Nephron progenitor cell (in vitro differentiated cells): ENCODE results near the gene DRAP1.

Experiments
- DNase-seq: peaks from one replicate; pipeline ENCODE4 v3.0.0; 2021
- H3K27ac Mint-ChIP-seq: 2 replicates; pipeline ENCODE4 v1.8.0; 2021; ENCODE audit warnings: mild to moderate bottlenecking, moderate library complexity, mixed read lengths
- H3K27me3 Mint-ChIP-seq: 2 replicates; pipeline ENCODE4 v1.8.0; 2021; ENCODE audit warnings: mild to moderate bottlenecking, low read depth, mixed read lengths; ENCODE audit not compliant: poor library complexity
- H3K36me3 Mint-ChIP-seq: 2 replicates; pipeline ENCODE4 v1.8.0; 2021; ENCODE audit warnings: low read depth, mixed read lengths
- H3K4me1 Mint-ChIP-seq: 2 replicates; pipeline ENCODE4 v1.8.0; 2021; ENCODE audit warnings: mixed read lengths
- H3K4me3 Mint-ChIP-seq: 2 replicates; pipeline ENCODE4 v1.8.0; 2021; ENCODE audit warnings: mild to moderate bottlenecking, moderate library complexity, mixed read lengths
- H3K9me3 Mint-ChIP-seq: 2 replicates; pipeline ENCODE4 v1.8.0; 2021; ENCODE audit warnings: mild to moderate bottlenecking, moderate library complexity, mixed read lengths
- CTCF ChIP-seq: fragments of 200-600 bp; sonication (generic); IDR thresholded peaks from 2 replicates; pipeline ENCODE4 v1.5.0; 2021; ENCODE audit warnings: antibody characterized with exemption

The DRAP1 gene

GRCh38 chr11:65921876-65922275 is 2.6 kb downstream of the DRAP1 start:
- DNase-seq = no peak
- Mint-ChIP-seq H3K4me1 (peaks cover 14% of the 10 kb centered on the region), H3K27ac (no peak overlapping the region), H3K27me3 (no peaks in the 10 kb centered on the region), H3K4me3 (no peak overlapping the region), H3K36me3 (peaks cover 23% of the 10 kb centered on the region), H3K9me3 (no peaks in the 10 kb centered on the region)
- TF ChIP-seq CTCF = no peak

GRCh38 chr11:65922565-65922964 is 3.3 kb downstream of the DRAP1 start:
- Mint-ChIP-seq H3K27me3 (no peaks in the 10 kb centered on the region), H3K4me3 (no peak overlapping the region), H3K27ac (peak overlapping the region; percentile 57), H3K9me3 (no peaks in the 10 kb centered on the region), H3K36me3 (peaks cover 19% of the 10 kb centered on the region), H3K4me1 (peaks cover 9% of the 10 kb centered on the region)
- no peak for DNase-seq
- no peak for TF ChIP-seq CTCF

- no peak overlapping the region for H3K4me3 Mint-ChIP-seq
Observed at GRCh38 chr11:65925397-65925796, 6.2 kb downstream of the DRAP1 start.

GRCh38 chr11:65927904-65928397 is 8.7 kb downstream of the DRAP1 start:
- Mint-ChIP-seq H3K4me3 (no peak overlapping the region), H3K27me3 (peaks cover 3% of the 10 kb centered on the region), H3K36me3 (peaks cover 6% of the 10 kb centered on the region), H3K4me1 (peaks cover 17% of the 10 kb centered on the region), H3K9me3 (no peaks in the 10 kb centered on the region), H3K27ac (no peak overlapping the region)
- no peak for DNase-seq
- no peak for TF ChIP-seq CTCF

More at GRCh38 chr11:65925397-65925796, 6.2 kb downstream of the DRAP1 start:
- Mint-ChIP-seq H3K36me3 (peaks cover 19% of the 10 kb centered on the region), H3K27ac (peak overlapping the region; percentile 94), H3K9me3 (no peaks in the 10 kb centered on the region), H3K27me3 (peaks cover 3% of the 10 kb centered on the region), H3K4me1 (peaks cover under 1% of the 10 kb centered on the region)
- no peak for TF ChIP-seq CTCF
- no peak for DNase-seq

GRCh38 chr11:65928667-65929066 is 9.4 kb downstream of the DRAP1 start:
- no peak for TF ChIP-seq CTCF
- H3K4me1 Mint-ChIP-seq = peaks cover 19% of the 10 kb centered on the region
- H3K27me3 Mint-ChIP-seq = peaks cover 3% of the 10 kb centered on the region
- no peaks in the 10 kb centered on the region for H3K9me3 Mint-ChIP-seq
- H3K36me3 Mint-ChIP-seq = no peaks in the 10 kb centered on the region
- no peak overlapping the region for H3K27ac Mint-ChIP-seq
- DNase-seq = no peak
- no peak overlapping the region for H3K4me3 Mint-ChIP-seq

- Mint-ChIP-seq H3K4me1 (peaks cover 23% of the 10 kb centered on the region), H3K9me3 (no peaks in the 10 kb centered on the region), H3K4me3 (no peak overlapping the region), H3K27ac (no peak overlapping the region), H3K36me3 (no peaks in the 10 kb centered on the region), H3K27me3 (peaks cover 6% of the 10 kb centered on the region)
- DNase-seq = no peak
- no peak for TF ChIP-seq CTCF
Observed at GRCh38 chr11:65931773-65932557, 12.7 kb downstream of the DRAP1 start.
